Activated CD4-positive, CD25-positive, alpha-beta regulatory T cell (primary cell): ENCODE data around the gene TBC1D24.
A peak's percentile ranks its signal among the peaks of the same experiment; 100 is the strongest.

Experiments used
- DNase-seq, 4 experiments: peaks; one replicate each; lab custom pipeline; 2025; lab: John Stamatoyannopoulos, UW

The TBC1D24 gene

DNA sequence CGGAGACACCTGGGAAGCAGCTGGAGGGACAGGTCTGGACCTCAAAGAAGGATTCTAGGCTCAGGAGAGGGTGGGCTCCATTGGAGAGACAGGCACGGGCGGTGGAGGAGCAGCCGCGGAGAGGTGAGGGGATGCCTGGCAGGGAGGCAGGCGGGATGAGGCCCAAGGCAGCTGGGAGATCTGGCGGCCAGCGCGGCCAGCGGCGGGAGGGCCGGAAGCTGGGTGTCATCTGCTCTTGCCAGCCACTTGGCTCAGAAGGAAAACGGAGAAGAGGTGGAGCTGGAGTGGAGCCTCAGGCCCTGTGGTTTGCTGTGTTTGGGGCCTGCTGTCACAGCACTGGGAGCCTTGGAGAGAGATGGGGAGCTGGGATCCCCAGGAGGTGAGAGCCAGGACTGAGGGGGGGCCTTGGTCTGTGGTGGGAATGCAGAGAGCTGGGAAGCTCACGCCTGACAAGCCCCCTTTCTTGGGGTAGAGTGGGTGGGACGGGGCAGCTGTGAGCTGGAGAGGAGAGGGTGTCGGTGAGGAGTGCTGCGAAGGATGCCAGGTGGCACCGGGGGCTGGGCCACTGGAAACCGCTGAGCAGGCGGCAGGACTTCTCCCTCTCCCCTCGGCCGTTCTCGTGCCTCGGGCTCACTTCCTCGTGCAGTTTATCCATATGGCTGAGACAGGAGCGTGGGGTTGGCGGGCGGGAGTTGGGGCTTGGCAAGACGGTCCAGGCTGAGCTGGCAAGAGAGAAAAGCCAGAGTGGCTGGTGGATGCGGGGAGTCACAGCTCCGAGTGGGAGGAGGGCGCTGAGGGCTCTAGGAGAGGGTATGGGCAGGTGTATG, 8.0 kb downstream of the TBC1D24 start:
- no peak for DNase-seq

DNA sequence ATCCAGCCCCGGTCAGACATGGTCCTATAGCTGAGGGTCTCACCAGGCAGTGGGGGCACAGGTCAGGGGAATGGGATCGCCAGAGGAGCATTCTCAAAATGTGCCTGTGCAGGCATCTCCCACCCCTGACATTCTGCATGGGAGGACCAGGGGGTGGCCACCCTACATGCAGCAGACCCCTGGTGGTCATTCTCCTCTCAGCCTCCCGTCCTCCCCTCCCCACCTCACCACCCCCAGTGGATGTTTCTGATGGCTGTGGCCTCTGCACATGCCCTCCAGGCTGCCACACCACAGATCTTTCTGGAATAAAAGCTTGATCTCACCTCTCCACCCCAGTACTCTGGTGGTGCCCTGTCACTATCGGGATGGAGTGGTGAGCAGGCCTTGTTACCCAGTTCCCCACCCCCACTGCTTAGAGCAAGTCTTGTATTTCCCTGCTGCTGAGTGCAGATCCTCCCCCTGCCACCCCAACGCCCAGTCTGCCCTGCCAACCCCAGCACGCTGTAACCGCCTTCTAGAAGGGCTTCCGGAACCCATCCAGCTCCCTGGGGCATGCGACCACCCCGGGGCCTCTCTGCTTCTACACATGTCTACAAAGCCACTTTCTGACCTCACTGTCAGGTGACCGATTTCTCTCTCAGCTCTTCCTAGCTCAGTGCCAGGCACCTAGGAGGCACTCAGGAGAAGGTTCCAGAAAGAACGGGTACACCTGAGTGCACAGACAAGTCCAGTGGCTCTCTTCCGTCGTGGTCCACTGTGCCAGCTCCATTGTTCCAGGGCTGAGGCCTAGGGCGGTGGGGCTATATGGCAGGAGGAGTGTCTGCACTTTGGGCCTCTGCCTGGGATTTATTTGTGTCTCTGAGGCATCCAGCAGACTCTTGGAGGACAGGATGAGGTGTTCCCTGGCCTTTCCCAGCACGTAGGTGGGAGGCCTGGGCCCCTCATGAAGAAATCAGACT, 9.3 kb downstream of the TBC1D24 start:
- DNase-seq, result no peak

DNA sequence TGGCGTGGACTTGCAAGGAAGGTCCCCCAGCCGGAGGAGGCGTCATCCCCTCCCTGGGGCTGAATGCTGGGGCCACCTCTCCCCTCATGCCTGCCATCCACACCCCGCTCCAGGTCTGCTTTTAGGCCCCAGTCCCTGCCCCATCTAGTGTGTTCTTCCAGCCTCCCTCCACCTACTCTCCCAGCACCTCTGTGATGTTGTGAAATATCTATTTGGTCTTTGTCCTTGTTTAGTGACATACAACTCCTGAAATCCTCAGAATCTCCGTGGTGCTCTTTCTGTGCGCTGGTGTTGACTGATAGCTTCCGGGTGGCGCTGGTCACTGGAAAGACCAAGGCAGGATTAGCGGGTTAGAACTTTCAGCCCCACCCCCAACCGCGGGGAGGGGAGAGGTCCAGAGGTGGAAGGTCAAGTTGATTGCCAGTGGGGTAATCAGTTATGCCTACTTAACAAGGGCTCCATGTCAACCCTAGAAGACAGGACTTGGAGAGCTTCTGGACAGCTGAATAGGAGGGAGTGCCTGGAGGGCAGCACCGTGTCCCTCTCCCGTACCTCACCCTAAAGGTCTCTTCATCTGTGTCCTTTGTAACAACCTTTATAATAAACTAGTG, 10.1 kb downstream of the TBC1D24 start:
- DNase-seq, result no peak

GRCh38 chr16:2485811-2486507, 11.0 kb downstream of the TBC1D24 start:
- DNase-seq, result no peak

- peak; percentile 29 to 67 (median 50) for DNase-seq
Observed at GRCh38 chr16:2486645-2487516, 12.0 kb downstream of the TBC1D24 start.

DNA sequence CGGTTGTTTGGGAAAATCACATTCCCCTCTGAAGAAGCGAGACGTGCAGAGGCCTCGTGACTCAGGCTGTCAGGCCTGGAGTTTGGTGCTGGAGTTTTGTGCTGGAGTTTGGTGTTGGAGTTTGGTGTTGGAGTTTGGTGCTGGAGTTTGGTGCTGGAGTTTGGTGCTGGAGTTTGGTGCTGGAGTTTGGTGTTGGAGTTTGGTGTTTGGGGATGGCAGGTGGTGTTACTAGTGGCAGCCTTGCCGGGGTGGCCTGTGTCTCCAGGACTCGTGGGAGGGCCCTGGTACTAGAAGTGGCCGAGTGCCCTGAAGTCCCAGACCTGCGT, 12.6 kb downstream of the TBC1D24 start:
- no peak for DNase-seq

DNA sequence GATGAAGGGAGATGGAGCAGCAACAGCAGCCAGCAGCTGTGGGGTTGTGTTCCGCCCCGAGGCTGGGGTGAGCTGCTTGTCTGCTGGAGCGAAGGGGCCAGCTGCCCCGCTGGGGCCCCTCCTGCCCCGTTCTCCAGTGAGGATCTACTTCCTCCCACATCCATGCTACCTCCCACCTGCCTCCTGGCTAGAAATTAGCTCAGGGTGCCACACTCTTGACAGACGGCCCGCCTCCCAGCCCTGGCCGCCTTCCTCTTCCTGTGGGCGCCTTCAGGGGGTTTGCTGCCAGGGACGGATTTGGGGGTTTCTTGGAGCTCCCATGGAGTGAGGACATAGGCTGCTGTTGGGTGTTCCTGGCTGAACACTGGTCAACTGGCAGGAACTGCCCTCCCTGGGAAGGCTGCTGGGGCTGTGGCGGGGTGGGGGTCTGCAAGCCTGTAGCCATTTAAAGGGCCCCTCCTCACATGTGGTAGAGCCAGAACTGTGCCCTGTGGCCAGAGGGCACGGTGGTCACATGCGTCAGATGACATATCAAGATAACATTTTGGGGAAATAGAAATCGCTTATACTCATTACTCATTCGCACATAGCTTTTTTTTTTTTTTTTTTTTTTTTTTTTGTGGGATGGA, 13.1 kb downstream of the TBC1D24 start:
- no peak for DNase-seq

- no peak for DNase-seq
Observed at GRCh38 chr16:2489581-2489980, 14.7 kb downstream of the TBC1D24 start.

DNA sequence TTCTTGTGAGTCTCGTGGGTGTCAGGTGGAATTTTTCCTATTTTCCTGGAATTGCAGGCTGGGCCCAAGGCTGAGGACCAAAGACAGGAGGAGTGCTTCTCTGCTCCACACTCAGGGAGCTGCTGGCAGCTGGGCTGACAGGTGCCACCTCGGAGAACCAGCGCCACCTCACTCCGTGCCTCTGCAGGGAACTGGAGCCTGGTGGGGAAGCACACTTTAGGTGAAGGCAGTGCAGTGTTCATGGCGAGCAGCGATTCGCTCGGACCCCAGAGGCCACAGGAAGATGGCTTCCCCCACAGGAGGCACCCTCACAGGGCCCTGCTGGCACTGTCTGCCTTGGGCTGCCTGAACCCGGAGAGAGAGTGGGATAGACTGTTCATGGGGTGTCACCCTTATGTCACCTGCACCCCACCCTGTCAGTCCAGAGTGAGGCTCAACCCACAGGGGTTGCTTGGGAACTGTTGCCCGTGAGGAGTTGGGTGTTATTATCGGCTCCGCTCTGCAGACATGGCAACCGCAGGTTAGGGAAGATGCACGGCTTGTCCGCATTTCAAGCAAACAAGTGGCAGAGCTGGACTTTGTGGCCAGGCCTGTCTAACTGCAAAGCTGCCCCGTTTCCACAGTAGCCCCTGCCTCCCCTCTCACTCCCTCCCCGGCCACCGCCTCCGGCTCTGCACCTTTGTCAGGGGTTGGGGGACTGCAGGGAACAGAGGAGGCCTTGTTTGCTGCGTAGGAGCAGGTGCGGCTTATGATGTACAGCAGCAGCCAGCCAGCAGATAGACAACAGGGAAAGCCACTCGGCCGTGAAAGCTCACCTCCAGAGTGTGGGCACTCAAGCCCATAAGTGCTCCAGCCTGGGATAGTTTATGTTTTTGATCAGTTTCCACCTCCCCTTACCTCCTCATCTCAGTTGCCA, 15.5 kb downstream of the TBC1D24 start:
- no peak for DNase-seq

DNA sequence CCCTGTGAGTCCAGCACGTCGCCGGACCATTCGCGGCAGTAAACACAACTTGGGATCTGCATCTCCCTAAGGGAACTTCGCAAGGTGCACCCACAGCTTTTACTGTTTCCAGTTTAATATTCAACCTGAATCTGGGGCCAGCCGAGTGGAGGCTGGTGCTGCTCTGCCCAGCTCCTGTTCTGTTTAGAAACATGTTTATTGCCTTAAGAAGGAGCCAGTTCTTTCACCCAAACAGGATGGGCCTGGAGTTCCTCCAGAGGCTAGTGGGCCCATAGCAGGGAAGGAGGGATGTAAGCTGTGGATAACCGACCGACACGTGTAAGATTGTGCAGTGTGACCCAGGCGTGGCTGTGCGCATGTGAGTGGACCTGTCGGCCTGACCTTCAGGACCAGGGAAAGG, 17.4 kb downstream of the TBC1D24 start:
- DNase-seq, result no peak

DNA sequence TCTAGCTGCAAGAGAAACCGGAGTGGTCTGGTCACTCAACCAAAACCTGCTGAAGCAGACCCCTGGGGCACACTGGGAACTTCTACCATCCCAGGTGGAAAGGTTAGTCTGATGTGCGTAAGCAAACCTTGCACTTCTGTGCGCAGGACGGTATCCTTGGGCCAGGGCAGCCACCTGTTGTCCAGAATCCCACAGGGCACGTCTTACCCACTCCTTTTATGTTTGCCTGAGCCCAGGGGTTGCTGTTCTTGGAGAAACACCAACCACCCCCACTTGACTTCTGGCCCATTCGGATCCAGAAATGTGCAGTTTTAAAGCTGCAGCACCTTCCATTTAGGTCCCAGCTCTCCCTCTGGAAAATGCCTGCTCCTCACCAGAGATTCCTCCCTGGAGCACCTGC, 18.7 kb downstream of the TBC1D24 start:
- no peak for DNase-seq

DNA sequence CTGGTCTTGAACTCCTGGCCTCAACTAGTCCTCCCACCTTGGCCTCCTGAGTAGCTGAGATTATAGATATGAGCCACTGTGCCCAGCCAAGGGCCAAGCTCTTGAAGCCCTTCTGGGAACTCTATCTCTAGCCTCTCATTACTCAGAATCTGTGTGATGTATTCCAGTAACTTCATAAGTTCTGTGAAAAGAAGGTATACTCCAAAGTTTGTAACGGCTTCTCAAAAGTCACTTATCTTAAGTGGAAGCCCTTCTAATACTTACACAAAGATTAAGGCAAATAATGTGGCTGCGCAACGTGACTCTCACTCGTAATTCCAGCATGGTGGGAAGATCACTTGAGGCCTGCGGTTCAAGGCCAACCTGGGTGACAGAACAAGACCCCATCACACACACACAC, 19.7 kb downstream of the TBC1D24 start:
- DNase-seq, result no peak

DNA sequence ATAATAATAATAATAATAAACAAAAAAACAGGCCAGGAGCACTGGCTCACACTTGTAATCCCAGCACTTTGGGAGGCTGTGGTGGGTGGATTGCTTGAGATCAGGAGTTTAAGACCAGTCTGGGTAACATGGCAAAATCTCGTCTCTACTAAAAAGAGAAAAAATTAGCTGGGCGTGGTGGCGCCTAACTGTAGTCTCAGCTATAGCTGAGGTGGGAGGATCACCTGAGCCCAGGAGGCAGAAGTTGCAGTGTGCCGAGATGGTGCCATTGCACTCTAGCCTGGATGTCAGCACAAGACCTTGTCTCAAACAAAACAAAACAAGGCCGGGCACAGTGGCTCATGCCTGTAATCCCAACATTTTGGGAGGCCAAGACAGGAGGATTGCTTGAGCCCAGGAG, 20.1 kb downstream of the TBC1D24 start:
- no peak for DNase-seq

DNA sequence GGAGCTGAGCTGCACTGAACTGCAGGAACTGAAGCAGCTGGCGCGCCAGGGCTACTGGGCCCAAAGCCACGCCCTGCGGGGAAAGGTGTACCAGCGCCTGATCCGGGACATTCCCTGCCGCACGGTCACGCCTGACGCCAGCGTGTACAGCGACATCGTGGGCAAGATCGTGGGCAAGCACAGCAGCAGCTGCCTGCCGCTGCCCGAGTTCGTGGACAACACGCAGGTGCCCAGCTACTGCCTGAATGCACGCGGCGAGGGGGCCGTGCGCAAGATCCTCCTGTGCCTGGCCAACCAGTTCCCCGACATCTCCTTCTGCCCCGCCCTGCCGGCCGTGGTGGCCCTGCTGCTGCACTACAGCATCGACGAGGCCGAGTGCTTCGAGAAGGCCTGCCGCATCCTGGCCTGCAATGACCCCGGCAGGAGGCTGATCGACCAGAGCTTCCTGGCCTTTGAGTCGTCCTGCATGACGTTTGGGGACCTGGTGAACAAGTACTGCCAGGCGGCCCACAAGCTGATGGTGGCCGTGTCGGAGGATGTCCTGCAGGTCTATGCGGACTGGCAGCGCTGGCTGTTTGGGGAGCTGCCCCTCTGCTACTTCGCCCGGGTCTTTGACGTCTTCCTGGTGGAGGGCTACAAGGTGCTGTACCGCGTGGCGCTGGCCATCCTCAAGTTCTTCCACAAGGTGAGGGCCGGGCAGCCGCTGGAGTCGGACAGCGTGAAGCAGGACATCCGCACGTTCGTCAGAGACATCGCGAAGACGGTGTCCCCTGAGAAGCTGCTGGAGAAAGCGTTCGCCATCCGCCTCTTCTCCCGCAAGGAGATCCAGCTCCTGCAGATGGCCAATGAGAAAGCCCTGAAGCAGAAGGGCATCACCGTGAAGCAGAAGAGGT, 21.5 kb downstream of the TBC1D24 start:
- DNase-seq, result no peak

DNA sequence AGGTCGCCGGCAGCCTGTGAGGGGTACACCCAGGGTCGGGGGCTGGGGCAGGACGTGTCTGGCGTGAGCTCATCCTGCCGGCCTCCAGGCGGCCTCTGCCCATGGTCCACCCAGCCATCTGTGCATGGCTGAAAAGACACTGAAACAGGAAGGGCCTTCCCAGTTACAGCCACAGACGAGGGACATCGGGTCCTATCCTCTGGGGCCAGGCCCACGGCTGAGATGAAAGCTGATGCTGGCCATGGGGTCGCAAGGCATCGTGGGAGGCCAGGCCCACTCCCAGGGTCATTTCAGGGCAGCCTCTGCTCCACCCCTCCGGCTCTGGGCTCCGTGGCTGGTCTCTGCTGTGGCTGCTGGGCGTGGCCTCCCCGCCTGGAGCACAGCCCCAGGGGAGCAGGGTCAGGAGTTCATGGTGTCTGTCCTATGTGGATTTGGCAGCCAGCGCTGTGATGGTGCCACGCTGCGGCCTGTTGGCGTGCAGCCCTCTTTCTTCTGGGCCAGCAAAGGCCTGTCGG, 22.2 kb downstream of the TBC1D24 start:
- no peak for DNase-seq

DNA sequence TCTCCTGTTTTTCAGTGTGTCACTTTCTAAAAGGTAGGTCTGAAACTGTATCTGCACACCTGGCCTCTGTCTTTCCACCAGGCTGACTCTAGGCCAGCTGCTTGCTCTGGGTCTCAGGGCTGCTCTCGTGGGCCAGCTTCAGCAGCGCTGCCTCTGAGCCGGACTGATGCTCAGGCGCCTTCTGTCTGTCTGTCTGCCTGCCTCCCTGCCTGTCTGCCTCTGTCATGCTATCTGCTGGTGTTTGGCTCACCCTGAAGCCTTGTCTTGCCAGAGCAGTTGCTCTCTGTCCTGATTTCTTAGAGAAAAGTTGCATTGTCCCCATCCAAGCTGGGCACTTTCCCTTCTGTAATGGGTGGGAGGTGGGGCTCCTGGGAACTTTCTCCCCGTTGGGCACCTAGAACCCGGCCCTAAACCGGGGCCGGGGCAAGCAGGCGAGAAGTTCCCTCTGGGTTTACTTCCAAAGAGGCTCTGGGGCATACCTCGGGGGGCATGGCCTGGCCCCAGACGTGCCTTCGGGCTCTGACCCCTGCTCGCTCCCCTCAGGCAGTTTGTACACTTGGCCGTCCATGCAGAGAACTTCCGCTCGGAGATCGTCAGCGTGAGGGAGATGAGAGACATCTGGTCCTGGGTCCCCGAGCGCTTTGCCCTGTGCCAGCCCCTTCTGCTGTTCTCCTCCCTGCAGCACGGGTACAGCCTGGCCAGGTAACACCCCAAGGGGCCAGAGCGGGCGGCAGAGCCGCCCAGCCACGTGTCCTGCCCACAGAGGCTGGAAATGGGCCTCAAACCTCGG, 23.0 kb downstream of the TBC1D24 start:
- no peak for DNase-seq

GRCh38 chr16:2498531-2499253, 23.8 kb downstream of the TBC1D24 start:
- no peak for DNase-seq
